Inflammatory macrophage treated with lipopolysaccharide for 4 hours (primary cell): ENCODE measurements around the gene ANKLE1.
A peak's percentile ranks its signal among the peaks of the same experiment; 100 is the strongest.

ENCODE experiments used
- DNase-seq: peaks from one replicate; pipeline ENCODE4 v3.0.0-alpha.2; 2020

ANKLE1 gene

DNA sequence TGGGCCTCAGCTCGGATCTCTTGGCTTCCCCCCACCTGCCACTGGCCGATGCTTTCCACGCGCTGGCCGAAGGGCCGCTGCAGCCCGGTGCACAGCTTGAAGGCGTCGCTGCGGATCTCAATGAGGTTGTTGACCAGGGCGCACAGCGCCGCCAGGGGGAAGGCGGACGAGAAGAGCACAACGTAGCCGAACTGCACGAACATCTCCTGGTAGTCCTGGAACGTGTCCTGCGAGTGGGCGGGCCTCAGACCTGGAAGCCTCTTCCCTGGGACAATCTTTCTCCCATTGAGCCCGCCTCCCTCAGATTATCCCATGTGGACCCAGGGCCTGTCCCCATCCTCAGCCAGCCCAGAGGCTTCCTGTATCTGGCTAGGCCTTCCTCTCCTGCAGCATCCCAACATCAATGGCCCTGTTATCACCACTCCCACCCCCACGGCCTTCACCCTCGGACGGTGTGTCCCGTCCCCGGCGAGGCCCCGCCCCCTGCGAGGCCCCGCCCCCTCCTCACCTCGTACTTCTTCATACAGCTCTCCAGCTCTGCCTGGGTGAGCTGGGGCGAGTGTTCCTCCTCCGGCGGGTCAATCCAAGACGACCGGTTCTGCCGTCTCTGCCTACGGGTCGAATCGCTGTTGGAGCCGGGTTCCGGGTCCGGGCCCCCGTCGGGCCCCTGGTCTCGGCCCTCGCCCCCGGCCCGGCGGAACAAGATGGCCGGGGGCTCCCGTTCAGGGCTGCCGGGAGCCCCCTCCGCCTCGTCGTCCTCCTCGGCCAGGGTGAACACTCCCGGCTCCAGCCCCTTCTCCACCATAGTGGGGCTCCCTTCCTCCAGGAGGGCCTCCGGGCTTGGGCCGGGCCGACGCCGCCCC, 46.2 kb downstream of the ANKLE1 start:
- peak; percentile 40 for DNase-seq

DNA sequence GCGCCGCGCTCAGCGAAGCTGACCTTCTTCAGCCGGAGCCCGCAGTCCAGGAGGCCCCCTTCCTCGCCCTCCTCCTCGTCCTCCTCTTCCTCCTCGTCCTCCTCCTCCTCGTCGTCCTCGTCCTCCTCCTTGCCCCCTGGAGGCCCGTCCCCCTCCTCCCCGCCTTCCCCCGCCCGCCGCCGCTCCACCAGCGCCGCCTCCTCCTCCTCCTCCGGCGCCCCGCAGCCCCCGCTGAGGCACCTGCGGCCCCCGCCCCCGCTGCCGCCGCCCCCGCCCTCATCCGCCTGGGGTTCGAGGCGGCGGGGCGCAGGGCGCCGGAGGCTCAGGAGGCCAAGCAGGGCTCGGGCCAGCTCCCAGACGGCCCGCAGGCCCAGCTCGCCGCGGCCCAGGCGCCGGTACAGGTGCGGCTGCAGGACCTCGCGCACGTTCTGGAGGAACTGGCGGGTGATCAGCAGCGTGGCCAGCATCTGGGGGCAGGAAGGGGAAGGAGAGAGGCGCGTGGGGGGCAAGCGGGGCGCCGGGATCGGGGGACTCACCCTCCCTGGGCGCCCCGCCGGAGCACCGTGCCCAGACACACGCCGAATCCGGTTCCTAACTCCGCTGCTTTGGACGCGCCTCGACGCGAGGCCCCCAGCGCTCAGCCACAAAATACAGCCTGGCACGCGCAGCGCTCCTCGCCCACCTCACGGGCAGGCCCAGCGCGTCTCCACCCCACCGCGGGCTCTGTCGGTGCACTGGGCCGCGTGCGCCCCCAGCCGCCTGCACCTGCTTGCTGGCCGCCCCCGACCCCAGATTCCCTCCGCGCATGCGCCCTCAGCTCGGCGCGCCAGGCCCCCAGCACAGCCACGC, 47.0 kb downstream of the ANKLE1 start:
- no peak for DNase-seq

GRCh38 chr19:17329366-17330261, 47.9 kb downstream of the ANKLE1 start:
- no peak for DNase-seq

- no peak for DNase-seq
Observed at GRCh38 chr19:17330262-17331044, 48.8 kb downstream of the ANKLE1 start.

- no peak for DNase-seq
Observed at GRCh38 chr19:17331045-17331558, 49.4 kb downstream of the ANKLE1 start.

GRCh38 chr19:17332360-17332676, 50.6 kb downstream of the ANKLE1 start:
- DNase-seq, result no peak

- peak; percentile 66 for DNase-seq
Observed at GRCh38 chr19:17332677-17333581, 51.2 kb downstream of the ANKLE1 start.

DNA sequence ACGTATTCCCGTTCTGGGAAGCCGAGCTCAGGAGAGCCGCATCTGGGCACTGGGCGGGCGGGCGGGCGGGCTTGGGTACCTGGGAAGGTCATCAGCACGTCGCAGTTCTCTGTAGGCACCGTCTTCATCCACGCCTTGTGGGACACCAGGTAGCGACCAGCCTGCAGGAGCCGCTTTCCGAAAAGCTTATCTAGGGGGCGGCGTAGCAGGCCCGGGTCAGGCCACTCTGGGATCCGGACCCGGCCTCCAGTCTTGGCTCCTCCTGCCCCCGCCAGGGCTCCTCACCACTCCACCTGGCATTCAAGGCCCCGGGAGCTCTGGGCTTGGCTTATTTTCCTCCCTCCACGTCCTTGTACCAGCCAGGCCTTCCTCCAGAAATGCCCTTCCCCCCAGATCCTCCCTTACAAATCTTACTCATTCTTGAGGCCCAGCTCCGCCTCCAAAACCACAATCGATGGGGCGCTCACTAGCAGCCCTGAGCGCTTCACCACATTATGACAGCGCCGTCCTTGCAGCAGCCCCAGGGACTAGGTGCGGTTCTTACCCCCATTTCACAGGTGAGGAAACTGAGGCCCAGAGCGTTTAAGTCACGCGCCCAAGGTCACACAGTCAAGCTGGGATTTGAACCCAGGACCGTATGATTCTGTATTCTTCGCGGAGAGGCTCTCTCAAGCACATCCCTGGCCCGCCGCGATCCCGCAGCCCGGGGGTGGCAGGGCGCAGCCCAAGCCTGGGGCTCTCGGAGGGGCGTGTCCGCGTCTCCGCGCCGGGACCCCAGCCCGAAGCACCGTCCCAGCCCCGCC, 52.1 kb downstream of the ANKLE1 start:
- DNase-seq, result peak; percentile 77

- DNase-seq, result peak; percentile 92
Observed at GRCh38 chr19:17334414-17335409, 53.0 kb downstream of the ANKLE1 start, which contains the start of gene ANO8. Gene ANO8 (minus strand): TSS chr19:17334855. CDS start chr19:17334670, 185 bp downstream.

GRCh38 chr19:17335575-17335974, 53.9 kb downstream of the ANKLE1 start:
- DNase-seq, result no peak
